Effector CD8-positive, alpha-beta T cell (primary cell): Measurements from ENCODE around the gene LRGUK.
"Not testable (repeated sequence)": the region's sequence is repeated elsewhere in the genome, so short reads cannot be mapped to it uniquely, and the experiment has no call there.

Experiments used
- DNase-seq: peaks from one replicate; lab custom pipeline; 2025; lab: John Stamatoyannopoulos, UW

LRGUK gene

DNA sequence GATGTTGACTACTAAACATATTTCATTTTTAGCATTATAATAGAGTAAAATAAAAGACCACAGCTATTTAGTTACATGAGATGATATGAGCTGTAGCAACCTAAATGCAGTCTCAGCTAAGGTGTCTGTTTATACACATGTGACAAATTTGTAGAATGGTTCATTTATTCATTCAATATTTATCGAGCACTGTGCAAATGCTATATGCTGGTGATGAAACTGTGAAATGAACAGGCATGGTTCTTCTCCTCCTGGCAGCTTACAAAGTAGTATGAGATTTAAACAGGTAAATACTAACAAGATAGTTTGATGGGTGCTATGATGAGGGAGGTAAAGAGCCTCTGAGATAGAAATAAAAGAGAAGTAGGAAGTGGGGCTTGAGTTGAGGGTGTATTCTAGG is 60.8 kb downstream of the LRGUK start:
- no peak for DNase-seq

DNA sequence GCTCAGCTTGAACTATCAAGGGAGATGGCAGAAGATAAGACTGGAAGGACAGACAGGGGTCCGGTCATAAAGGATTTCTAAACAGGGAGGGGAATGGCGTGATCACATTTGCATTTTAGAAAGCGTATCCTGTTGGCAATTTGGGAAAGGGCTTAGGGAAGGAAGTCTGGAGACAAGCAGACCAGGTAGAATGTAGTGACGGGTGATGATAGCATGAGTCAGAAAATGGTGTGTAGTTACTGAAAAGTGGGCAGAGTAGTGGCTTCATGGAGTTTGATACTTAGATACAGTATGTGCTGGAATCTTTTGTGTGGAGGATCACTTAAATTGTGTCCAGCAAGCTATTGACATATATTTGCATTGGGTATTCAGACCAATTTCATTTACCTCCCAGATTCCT is 61.2 kb downstream of the LRGUK start:
- DNase-seq = no peak

DNA sequence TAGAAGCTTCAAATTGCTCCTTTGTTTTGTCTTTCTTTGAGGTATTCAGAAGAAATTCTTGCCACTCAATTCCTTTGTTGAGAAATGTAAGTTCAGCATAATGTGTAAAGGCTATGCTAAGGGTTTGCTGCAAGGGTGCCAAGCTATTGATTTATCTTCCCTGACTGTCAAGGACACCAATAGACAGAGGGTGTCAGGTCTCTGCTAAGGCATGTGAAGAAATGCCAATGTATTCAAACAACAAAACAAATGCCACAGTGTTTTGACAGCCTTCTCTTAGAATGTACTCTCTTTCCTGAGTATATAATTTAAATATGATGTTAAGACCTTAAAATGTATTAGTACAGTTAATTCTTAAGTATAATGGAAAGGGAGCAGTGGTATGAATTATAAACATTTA is 62.4 kb downstream of the LRGUK start:
- no peak for DNase-seq

DNA sequence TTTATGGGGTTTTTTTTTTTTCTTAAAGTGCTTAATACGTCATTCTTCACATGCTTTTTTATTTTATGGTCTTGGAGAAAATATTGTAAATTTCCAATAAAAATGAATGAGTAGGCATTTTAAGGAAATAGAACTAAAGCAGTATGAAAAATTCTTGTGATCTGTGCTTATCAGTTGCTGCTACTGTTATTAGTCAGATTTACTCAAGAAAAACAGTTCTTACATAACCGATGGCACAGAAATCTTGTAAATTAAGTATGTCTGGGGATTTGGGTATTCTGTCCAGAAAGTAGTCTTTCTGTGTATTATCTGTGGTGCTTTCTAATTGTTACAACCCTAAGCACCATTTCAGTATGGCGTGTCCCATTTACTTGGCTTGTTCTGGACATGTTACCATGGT is 64.7 kb downstream of the LRGUK start:
- no peak for DNase-seq

DNA sequence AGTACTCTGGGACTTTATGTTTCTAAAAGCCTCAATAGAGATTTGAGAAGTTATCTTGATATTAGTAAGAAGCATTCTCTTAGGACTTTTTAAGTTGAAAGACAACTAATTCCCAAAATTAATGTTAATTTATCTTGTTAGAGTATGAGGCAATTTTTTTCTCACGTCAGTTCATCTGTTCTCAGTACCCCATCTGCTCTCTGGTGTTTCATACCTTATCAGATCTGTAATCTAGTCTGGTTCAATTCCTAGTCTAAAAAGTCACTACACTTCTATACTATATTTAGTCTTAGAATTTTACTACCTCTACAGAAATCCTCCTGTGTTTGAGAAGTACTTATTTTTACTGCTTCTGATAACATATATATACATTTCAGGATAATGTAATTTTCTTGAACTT is 66.1 kb downstream of the LRGUK start:
- DNase-seq = no peak

DNA sequence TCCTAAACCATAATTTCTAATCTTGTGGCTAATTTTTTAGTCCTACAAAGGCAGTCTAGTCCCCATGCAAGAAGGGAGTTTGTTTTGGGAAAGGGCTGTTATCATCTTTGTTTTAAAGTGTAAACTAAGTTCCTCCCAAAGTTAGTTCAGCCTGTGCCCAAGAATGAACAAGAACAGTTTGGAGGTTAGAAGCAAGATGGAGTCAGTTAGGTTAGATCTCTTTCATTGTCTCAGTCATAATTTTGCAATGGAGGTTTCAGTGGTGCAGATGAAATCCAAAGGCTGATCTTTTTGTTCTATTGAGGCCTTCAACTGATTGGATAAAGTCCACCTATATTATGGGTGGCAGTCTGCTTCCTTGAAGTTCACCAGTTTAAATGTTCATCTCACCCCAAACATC is 68.1 kb downstream of the LRGUK start:
- no peak for DNase-seq

DNA sequence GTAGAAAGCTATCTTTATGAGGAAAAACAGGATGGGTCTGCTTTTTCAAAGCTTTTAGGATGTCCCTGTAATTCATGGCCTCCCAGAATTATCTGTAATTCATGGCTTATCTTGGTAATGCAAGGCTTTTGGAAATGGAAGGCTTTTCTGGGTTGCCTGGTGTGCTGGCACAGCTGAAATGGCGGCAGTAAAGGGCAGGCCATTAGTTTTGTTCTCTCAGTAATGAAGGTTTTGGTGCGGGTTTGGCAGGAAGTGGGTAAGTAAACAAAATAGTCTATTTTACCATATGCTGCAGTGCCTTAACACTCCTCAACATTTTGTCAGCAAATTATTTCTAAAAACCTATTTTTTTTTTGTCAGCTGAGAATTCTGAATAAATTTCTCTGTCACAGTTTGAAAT is 69.3 kb downstream of the LRGUK start:
- DNase-seq = no peak

DNA sequence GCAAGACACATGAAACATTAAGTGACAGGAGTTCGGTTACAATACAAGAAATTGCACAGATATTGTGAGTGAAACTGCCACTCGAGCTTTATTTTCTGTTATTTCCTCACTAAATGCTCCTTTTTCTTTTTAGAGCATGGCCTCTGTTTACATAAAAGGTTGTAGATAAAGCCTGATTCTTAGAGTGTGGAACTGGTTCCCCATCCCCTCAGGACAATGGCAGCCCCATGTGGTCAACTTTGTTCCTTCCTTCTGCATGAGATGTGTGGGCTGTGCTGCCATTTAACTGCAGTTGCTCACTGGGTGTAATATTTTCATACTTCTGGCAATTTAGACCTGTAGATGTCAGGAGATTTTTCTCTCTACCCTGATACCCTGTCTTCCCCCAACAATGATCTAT is 70.2 kb downstream of the LRGUK start:
- DNase-seq = no peak

DNA sequence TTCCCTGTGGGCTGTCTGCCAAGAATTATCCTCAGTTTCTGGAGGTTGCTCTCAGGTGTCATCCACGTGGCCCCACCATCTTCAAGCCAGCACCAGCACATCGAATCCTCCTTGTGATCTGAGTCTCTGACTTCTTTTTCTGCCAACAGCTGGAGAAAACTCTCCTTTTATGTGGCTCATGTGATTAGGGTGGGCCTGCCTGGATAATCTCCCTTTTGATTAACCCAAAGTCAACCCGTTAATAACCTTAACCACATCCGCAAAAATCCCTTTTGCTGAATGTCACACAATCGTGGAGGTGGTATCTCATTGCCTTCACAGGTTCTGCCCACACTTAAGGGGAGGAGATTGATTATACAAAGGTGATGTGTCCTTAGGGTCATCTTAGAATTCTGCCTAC is 73.8 kb downstream of the LRGUK start:
- no peak for DNase-seq

DNA sequence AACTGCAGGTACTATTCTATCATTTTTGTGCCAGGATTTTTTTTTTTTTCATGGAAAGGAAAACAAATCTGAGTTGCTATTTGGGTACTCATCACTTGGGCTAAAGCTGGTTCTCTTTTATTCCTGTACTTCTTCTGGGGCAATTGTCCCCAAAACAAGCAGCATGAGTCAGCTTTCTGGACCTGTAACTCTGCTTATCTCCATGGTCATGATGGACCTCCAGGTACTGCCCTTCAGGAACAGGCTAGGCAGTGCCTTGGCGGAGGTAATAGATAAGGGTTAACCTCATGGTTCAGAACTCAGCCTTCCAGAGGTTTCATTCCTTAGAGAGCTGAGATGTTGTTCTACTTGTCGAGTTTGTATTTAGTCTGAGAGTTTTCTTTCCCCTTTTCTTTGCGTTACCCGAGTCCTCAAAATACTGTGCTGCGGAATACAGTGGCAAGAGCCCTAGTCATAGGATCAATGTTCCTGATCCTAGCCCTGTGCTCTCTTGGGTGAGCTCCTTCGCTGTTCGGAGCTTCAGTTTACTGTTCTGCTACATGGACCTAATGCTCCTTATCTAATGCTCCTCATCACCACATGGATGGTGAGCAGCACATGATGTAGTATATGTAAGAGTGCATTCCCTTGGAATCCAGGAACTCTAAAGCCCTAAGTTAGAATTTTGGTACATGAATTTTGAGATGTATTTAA is 74.6 kb downstream of the LRGUK start:
- no peak for DNase-seq

DNA sequence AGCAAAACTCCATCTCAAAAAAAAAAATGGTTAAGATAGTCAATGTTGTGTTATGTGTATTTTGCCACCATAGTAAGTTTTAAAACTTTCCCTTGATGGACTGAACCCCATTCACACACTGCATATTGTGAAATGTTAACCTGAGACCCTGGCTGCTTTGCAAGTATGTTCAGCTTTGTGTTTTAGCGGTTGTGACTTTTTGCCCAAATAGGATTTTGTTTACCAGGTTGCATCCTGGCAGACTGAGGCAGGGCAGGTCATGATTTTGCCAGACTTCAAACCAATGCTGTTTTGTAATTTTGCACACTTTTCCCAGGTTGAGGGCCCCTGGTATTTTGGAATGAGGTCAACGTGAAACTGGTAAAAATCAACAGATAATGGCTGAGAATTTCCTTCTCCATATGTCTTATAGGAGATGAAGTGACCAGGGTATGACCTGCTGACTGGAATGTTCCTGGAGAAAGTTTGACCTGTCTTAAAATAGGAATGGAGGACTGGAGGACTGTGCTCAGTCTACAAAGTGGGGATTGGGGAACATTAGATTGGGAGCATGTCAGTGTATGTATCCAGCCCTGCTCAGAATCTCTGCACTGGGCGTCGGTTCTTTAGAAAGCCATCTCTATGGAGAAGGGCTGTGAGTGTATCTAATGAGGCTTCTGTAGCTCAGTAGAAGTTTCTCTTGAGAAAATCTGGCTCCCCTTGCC is 76.2 kb downstream of the LRGUK start:
- DNase-seq = no peak

DNA sequence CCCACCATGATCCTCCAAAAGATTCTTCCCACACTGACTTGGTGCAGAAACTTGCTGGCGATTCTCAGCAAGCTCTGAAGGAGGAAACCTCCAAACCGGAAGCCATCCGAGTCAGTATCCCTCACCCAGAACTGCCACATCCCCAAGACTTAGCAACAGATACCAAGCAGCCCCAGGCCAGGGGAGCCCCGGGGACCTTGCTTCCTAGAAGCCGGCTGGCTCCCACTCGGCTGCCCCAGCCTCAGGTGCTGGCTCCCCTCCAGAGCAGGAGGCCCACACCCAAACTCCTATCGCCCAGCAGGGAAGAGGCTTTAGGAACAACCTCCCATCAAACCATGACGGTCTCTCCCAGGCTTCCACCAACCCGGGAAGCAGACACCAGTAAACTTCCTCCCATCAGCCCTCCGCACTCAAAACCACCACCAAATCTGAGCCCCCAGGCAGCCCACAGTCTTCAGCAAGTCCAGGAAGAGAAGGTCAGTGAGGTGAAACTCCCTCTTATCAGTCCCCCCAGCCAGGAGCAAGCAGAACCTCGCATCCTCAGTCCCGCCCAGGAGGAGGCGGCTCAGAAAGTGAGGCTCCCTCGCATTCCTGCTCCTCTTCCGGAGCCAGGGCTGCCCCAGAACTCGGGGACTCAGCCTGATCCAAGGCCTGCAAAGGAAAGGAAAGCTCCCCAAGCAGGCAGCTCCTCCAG is 82.3 kb downstream of the LRGUK start:
- DNase-seq = no peak

DNA sequence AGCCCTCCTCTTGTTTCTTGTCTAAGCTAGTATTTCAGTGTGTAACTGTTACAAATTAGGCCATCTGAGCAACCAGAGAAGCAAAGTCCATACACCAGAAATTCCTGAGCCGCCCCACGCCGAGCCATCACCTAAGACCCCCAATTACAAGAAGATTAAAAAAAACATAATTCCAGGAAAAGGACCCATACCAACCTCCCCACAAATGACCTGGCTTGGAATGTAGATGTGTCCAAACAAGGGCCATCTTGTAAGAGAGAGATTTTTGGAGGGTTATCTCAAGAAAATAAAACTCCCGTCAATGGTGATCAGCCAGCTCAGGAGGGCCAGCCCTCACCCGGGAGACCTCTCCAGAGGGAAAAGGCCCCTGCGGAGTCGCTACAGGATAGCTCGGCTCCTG is 83.1 kb downstream of the LRGUK start:
- no peak for DNase-seq

DNA sequence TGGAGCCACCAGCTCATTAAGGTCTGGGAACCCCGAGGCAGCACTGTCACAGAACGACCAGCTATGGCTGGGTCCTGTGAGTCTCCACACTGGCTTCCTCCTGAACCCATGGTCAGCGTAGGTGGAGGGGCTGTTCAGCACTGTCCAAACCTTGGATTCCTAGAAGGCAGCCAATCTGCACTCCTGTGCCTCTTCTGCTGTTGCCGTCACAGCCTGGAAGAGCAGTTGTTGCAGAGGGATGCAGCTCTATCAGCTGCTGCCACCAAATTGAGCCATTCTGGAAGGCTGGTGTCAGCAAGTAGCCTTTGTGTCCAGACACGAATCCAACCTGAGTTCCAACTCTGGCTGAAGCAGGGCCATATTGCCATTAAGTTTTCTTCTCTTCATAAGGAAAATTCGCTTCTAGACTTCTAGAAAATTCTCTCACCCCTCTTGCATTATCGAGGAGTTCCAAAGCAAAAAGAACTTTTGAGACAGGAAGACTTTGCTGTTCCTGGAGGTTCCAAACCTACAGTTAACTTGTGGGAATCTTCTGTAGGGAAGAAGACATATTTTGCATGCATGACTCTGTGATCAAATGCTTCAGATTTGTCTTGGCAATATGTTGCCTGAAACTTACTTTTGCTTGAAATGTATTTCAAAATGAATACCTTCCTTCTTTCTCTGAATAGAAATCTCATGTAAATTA is 84.0 kb downstream of the LRGUK start:
- no peak for DNase-seq

DNA sequence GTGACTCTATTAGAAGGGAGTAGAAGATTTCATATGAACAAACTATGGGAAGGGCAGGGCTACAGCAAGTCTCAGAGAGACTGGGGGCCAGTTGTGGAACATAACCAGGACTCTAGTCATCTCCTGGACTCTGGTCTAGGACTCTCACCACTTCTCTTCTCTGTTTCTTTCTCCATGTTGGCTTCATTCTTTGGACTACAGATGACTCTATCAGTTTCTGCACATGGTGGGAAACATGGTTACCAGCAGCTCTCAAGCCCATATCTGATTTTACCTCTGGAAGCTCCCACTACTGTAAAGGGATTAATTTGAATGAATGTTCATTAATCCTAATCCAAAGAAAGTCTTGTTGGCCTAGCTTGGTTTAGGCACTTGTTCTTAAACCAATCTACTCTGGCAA is 84.7 kb downstream of the LRGUK start:
- no peak for DNase-seq

DNA sequence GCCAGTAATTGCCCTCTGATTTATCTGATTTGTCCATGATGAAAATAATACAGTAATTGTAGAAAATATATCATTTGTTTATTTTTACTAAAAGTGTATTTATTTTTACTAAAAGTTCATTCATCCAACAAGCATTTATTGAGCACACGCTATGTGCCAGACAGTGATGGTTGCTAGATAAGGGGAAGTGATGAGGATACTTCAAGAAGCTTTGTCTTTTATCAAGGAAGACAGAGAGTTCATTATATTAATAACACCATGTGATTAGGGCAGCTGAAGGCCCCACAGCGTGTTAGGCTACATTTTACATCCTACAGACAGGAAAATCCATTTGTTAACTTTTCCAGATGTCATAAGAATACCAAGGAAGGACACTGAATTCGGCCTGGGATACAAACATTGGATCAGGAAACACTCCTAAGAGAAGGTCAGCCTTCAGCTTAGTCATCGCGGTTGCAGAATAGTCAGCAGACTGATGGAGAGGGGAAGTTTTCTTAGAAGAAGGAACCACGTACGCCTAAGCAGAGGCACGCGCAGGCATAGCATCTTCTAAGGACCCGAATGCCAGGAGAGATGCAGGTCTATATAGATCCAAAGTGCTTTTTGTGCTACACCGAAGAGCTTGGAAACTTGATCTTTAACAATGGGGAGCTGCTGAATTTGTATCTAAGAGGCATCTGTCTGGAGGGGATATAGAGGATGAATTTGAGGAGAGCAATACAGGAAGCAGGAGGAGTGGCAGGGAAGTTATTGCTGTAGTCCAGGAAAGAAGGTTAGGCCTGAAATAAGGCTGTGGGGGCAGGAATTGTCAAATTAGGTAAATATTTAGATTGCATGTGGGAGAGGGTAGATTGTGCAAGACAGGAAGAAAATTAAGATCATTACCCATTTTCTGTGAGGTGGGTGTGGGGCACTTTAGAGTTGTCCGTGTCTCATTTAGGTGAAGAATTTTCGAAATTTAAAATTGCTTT is 85.7 kb downstream of the LRGUK start:
- no peak for DNase-seq

DNA sequence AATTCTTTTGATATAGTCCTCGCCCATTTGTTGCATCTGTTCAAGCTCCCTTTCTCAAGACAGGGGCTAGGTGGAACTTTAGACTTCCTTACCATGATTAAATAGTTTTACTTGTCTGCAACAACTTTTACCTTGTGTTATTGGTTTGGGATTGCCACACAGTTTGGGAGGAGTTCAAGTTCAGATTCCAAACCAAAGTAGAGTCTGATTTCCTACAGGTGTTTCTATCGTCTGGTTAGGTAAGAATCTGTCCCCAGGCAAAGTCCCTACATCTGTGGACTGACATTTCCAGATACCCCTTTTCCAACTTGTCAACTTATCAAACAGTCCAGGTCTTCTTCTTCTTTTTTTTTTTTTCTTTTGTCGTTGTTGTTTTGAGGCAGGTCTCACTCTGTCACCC is 93.1 kb downstream of the LRGUK start:
- no peak for DNase-seq

DNA sequence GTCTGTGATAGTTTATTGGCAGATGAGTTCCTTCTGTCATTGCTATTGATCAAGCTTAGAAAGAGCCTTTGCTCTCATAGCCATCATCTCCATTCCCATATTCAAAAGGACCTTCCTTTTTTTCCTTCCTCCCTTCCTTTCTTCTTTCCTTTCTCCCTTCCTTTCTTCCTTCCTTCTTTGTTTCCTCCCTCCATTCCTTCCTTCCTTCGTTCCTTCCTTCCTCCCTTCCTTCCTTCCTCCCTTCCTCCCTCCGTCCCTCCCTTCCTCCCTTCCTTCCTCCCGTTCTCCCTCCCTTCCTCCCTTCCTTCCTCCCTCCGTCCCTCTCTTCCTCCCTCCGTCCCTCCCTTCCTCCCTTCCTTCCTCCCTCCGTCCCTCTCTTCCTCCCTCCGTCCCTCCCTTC is 104.2 kb downstream of the LRGUK start:
- DNase-seq = not testable (repeated sequence)

DNA sequence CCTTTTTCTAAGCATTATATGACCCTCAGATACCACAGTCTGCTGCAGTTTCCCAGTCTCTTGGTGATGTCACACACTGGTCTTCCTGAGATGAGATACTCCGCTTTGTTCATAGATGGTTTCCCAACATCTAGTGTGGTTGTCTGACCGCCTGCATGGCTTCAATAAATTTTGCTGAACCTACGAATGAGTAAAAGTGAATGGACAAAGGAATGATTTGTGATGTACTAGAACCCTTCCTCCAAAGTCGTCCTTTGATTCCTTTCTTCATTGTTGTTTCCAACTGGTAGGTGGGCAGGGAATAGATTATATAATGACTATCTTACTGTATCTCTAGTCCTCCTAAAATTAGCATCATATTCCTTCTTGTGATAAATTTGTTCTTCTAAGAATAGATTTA is 107.1 kb downstream of the LRGUK start:
- no peak for DNase-seq

DNA sequence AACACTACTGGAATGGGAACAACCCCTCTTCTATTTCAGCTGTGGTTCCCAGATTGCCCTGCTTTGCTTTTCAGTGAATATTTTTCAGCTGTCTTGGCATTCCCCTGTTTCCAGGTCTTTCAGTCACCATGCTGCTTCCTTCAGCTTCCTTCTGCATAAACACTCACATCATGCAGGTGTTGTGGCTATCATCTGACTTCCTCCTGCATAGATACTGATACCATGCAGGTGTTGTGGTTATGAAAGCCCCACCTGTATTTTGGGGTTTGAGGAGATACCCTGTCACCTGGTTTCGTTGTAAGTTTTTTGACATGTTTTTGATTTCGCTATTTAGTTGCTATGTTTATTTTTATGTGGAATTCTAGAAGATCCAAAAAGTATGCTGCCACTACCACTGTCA is 118.1 kb downstream of the LRGUK start:
- no peak for DNase-seq

DNA sequence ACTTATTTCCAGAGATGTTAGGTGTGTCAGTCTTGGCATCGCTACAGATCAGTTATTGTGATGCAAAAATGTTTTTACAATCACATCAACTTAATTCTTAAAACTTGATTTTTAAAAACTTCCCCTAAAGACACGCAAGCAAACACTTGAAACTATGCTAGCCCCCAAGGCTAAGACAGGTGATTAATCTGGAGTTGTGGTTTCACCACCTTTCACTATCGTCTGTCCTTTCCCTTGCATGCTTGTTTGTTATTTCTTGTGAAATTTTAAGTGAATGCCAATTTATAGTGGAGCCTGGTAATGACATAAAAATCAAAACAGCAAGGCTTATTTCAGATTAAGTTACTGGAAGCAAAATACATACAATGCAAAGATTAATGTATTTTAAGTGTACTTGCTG is 119.2 kb downstream of the LRGUK start:
- DNase-seq = no peak

DNA sequence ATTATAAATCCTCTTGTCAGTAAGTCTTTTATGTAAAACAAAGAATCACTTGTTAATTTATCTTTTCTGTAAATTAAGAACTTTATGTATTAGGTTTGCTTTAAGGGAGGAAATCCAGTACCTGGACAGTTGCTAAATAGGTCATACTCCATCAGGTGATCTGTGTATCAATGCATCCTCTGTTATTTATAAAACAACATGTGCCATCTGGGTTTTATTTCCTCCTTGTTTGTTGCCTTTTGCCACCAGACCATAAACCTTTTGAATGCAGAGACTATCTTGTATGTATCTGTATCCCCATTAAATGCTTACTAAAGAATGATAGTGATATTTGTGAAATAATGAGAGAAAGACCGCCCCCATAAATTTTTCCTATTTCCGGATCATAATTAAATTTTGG is 119.6 kb downstream of the LRGUK start:
- no peak for DNase-seq
